HCT116 (cell line): Measurements from ENCODE around the gene PGD. TPM values are rescaled to one million over a fixed set of nuclear protein-coding genes. Genes with fewer than 3 reads are reported as not detected.
"Not testable (repeated sequence)": the region's sequence is repeated elsewhere in the genome, so short reads cannot be mapped to it uniquely, and the experiment has no call there.

ENCODE experiments used
- ATAC-seq: fragments of 200-7000 bp; cut with Tn5 transposase; 2 replicates; pipeline ENCODE4 v1.9.1; 2020; ENCODE audit warnings: mild to moderate bottlenecking, moderate library complexity
- BruUV-seq: library from RNA; stranded (reverse); fragments of 400-500 nt; replicated peaks from 2 replicates; lab custom pipeline; 2021; lab: Mats Ljungman, UMichigan
- CTCF ChIA-PET: fragments of 300-600 bp; sonication (Branson Sonifier 250); formaldehyde crosslinking; loops from one replicate; lab custom pipeline; 2021; ENCODE audit warnings: antibody characterized with exemption; lab: Charles Lee
- POLR2A ChIA-PET: fragments of 300-600, 350-600 bp; sonication (Branson Sonifier 250); formaldehyde crosslinking; loops from one replicate; lab custom pipeline; 2021; ENCODE audit warnings: antibody characterized with exemption; lab: Charles Lee
- RAD21 ChIA-PET, 2 experiments: fragments of 300-600 bp; sonication (Branson Sonifier 250); formaldehyde crosslinking; loops; one replicate each; lab custom pipeline; 2023; ENCODE audit warnings: low total read pairs in 2 of 2; ENCODE audit not compliant: uncharacterized antibody in 2 of 2, unreplicated experiment in 2 of 2, low non-redundant PET in 1 of 2; lab: Charles Lee
- DNase-seq: peaks from one replicate; pipeline ENCODE4 v3.0.0-alpha.2; 2010; ENCODE audit warnings: low read depth, low spot score
- H2AFZ ChIP-seq: fragments of 200-600 bp; shearing (Covaris generic), sonication (generic); 2 replicates; pipeline ENCODE4 v1.6.1; 2017; ENCODE audit warnings: low read depth, mixed run types, mixed read lengths, antibody characterized with exemption, low read length; ENCODE audit not compliant: poor library complexity, severe bottlenecking
- H3K27ac ChIP-seq: 2 replicates; pipeline ENCODE4 v1.5.1; 2012; ENCODE audit warnings: low read depth, low read length
- H3K27me3 ChIP-seq: fragments of 200-600 bp; sonication (generic); 2 replicates; pipeline ENCODE4 v1.6.1; 2016; ENCODE audit warnings: mixed run types, low read length, mixed read lengths; ENCODE audit not compliant: insufficient read depth
- H3K36me3 ChIP-seq, 2 experiments: fragments of 200-500 bp in 1 of 2; fragments of 200-600 bp in 1 of 2; sonication (Bioruptor generic) in 1 of 2; sonication (generic) in 1 of 2; 2 replicates each; pipeline versions ENCODE4 v1.5.1 to v1.6.1; 2014 to 2016; ENCODE audit warnings: low read length in 2 of 2, inconsistent platforms in 1 of 2, mixed read lengths in 1 of 2, mixed run types in 1 of 2; ENCODE audit not compliant: insufficient read depth in 2 of 2, control insufficient read depth in 1 of 2
- H3K4me1 ChIP-seq, 2 experiments: fragments of 200-600 bp in 1 of 2; sonication (generic) in 1 of 2; 2 replicates each; pipeline versions ENCODE4 v1.5.1 to v1.6.1; 2012 to 2017; ENCODE audit warnings: low read length in 2 of 2, inconsistent platforms in 1 of 2, mild to moderate bottlenecking in 1 of 2, mixed read lengths in 1 of 2, mixed run types in 1 of 2, moderate library complexity in 1 of 2; ENCODE audit not compliant: insufficient read depth in 2 of 2, control insufficient read depth in 1 of 2
- H3K4me2 ChIP-seq: fragments of 200-600 bp; sonication (generic); 2 replicates; pipeline ENCODE4 v1.6.1; 2017; ENCODE audit warnings: mixed run types, low read length, mixed read lengths
- H3K4me3 ChIP-seq, 2 experiments: fragments of 200-600 bp in 1 of 2; sonication (generic) in 1 of 2; replicated peaks in 1 of 2; 2 replicates each; pipeline ENCODE4 v1.5.1; 2011 to 2016; ENCODE audit warnings: low read length in 2 of 2, control low read depth in 1 of 2, low read depth in 1 of 2, mild to moderate bottlenecking in 1 of 2, mixed read lengths in 1 of 2, mixed run types in 1 of 2
- H3K79me2 ChIP-seq: fragments of 200-600 bp; sonication (generic); 2 replicates; pipeline ENCODE4 v1.6.1; 2017; ENCODE audit warnings: mild to moderate bottlenecking, mixed run types, low read length, moderate library complexity, mixed read lengths; ENCODE audit not compliant: insufficient read depth
- H3K9ac ChIP-seq: fragments of 200-600 bp; sonication (generic); 2 replicates; pipeline ENCODE4 v1.6.1; 2016; ENCODE audit warnings: low read length, mixed read lengths
- H3K9me2 ChIP-seq: fragments of 200-600 bp; sonication (generic), shearing (Covaris generic); 2 replicates; pipeline ENCODE4 v1.6.1; 2017; ENCODE audit warnings: mixed run types, mild to moderate bottlenecking, moderate library complexity; ENCODE audit not compliant: insufficient read depth
- H3K9me3 ChIP-seq, 2 experiments: fragments of 200-500 bp in 1 of 2; fragments of 200-600 bp in 1 of 2; sonication (Bioruptor generic) in 1 of 2; sonication (generic) in 1 of 2; 2 replicates each; pipeline ENCODE4 v1.6.1; 2014 to 2017; ENCODE audit warnings: low read length in 2 of 2, mixed read lengths in 2 of 2, inconsistent platforms in 1 of 2, low read depth in 1 of 2, mild to moderate bottlenecking in 1 of 2, mixed run types in 1 of 2, moderate library complexity in 1 of 2; ENCODE audit not compliant: control insufficient read depth in 1 of 2, insufficient read depth in 1 of 2
- H4K20me1 ChIP-seq: fragments of 200-600 bp; sonication (generic), shearing (Covaris generic); 2 replicates; pipeline ENCODE4 v1.6.1; 2017; ENCODE audit warnings: mixed run types, mild to moderate bottlenecking, moderate library complexity; ENCODE audit not compliant: insufficient read depth
- CEBPB ChIP-seq: IDR thresholded peaks from 2 replicates; pipeline ENCODE4 v1.6.1; 2012; ENCODE audit warnings: low read depth
- EZH2phosphoT487 ChIP-seq: fragments of 200-600 bp; IDR thresholded peaks from 2 replicates; pipeline ENCODE4 v1.6.1; 2018; ENCODE audit warnings: antibody characterized with exemption, borderline replicate concordance
- JUND ChIP-seq: IDR thresholded peaks from 2 replicates; pipeline ENCODE4 v1.6.1; 2012
- TCF7L2 ChIP-seq: IDR thresholded peaks from 2 replicates; pipeline ENCODE4 v1.7.0; 2011; ENCODE audit warnings: borderline replicate concordance, inconsistent platforms; ENCODE audit not compliant: insufficient read depth, insufficient read length; ENCODE audit errors: extremely low read depth
- YY1 ChIP-seq: IDR thresholded peaks from 2 replicates; pipeline ENCODE4 v1.6.1; 2011; ENCODE audit warnings: low read length, low read depth, moderate library complexity, mild to moderate bottlenecking; ENCODE audit not compliant: insufficient replicate concordance; ENCODE audit errors: extremely low read depth
- ZFX ChIP-seq: fragments of 450-650 bp; IDR thresholded peaks from 2 replicates; pipeline ENCODE4 v1.6.1; 2017
- ZNF274 ChIP-seq: fragments of 200-500 bp; sonication (Bioruptor generic); IDR thresholded peaks from 2 replicates; pipeline ENCODE4 v1.6.1; 2014; ENCODE audit warnings: mild to moderate bottlenecking, low read depth, low read length, inconsistent platforms
- intact Hi-C: fragments of 100-400 bp; cut with micrococcal nuclease; formaldehyde crosslinking; loops from 2 replicates; pipeline ENCODE4 v1.10.0; 2022
- total RNA-seq: library from RNA; stranded (reverse); gene quantifications from one replicate; pipeline ENCODE4 v1.2.1, GENCODE V29; 2021; ENCODE audit not compliant: unreplicated experiment
- TF ChIP-seq, protein P1 (sequence below): IDR thresholded peaks from 2 replicates; pipeline ENCODE4 v1.6.1; 2011; ENCODE audit warnings: mild to moderate bottlenecking, low read length, moderate library complexity; ENCODE audit not compliant: insufficient replicate concordance; ENCODE audit errors: extremely low read depth
- TF ChIP-seq, protein P2 (sequence below): IDR thresholded peaks from 2 replicates; pipeline ENCODE4 v1.6.1; 2012

PGD gene
- total RNA-seq, 1 experiment from 2014 or later, result 144 TPM

DNA sequence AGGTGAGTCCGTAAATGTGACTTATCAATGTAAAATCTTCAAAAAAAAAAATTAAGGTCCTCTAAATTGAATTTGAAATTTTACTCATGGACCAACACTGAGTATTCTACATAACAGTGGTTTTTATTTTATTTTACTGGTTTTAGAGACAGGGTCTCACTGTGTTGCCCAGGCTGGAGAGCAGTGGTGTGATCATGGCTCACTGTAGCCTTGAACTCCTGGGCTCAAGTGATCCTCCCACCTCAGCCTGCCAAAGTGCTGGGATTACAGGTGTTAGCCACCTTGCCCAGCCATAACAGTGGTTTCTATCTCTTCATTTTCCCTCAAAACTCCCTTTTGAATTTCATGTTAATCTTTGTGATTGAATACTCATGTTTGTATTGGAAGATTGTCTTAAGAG is 17.1 kb downstream of the PGD start:
- ATAC-seq, H3K9me2 ChIP-seq, BruUV-seq, H3K27me3 ChIP-seq, H4K20me1 ChIP-seq, POLR2A ChIA-PET, H3K4me3 ChIP-seq, H2AFZ ChIP-seq, intact Hi-C loops, DNase-seq, H3K9me3 ChIP-seq, H3K27ac ChIP-seq, RAD21 ChIA-PET, H3K79me2 ChIP-seq, H3K9ac ChIP-seq, H3K4me2 ChIP-seq, H3K4me1 ChIP-seq, CTCF ChIA-PET: not testable (repeated sequence)
- H3K36me3 ChIP-seq, result peaks cover 44 to 51% of the 10 kb centered on the region in 2 experiments

DNA sequence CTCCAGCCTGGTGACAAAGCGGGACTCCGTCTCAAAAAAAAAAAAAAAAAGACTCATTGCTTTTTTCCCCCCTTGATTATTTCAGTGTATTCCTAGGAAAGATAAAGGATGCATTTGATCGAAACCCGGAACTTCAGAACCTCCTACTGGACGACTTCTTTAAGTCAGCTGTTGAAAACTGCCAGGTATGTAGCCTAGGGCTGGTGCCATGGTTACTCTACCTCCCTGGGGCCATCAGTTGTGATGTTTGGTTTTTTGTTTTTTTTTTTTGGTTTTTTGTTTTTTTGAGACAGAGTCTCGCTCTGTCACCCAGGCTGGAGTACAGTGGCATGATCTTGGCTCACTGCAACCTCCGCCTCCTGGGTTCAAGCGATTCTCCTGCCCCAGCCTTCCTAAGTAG is 19.9 kb downstream of the PGD start:
- intact Hi-C loops, H3K9me3 ChIP-seq, H3K79me2 ChIP-seq, H3K4me2 ChIP-seq, H3K27ac ChIP-seq, H3K4me3 ChIP-seq, BruUV-seq, H2AFZ ChIP-seq, H3K9me2 ChIP-seq, ATAC-seq, H4K20me1 ChIP-seq, CTCF ChIA-PET, H3K27me3 ChIP-seq, POLR2A ChIA-PET, DNase-seq, H3K4me1 ChIP-seq, H3K9ac ChIP-seq, RAD21 ChIA-PET: not testable (repeated sequence)
- peaks cover 20 to 37% of the 10 kb centered on the region in 2 experiments for H3K36me3 ChIP-seq

- no peak overlapping the region for H3K9ac ChIP-seq
- RAD21 ChIA-PET, result no interaction called here
- H2AFZ ChIP-seq, result no peak overlapping the region
- no peaks in the 10 kb centered on the region for H3K27me3 ChIP-seq
- peaks cover 16 to 31% of the 10 kb centered on the region in 2 experiments for H3K36me3 ChIP-seq
- no peak overlapping the region for H3K27ac ChIP-seq
- POLR2A ChIA-PET, result no interaction called here
- no peak overlapping the region for H3K4me3 ChIP-seq
- intact Hi-C loops, result no loop called here
- no peak overlapping the region for H3K4me2 ChIP-seq
- peaks cover 0 to 6% of the 10 kb centered on the region in 2 experiments; a peak in 2 of 4 replicates for H3K4me1 ChIP-seq
- ATAC-seq (no peak), DNase-seq (no peak)
- H3K9me2 ChIP-seq, result no peaks in the 10 kb centered on the region
- no TSS peak for BruUV-seq
- no peaks in the 10 kb centered on the region for H3K9me3 ChIP-seq
- H3K79me2 ChIP-seq, result no peaks in the 10 kb centered on the region
- CTCF ChIA-PET, result no interaction called here
- no peaks in the 10 kb centered on the region for H4K20me1 ChIP-seq
- TF ChIP-seq ZFX (no peak), CEBPB (no peak), YY1 (no peak), TCF7L2 (no peak), JUND (no peak), EZH2phosphoT487 (no peak), ZNF274 (no peak)
- TF ChIP-seq, protein P1, sequence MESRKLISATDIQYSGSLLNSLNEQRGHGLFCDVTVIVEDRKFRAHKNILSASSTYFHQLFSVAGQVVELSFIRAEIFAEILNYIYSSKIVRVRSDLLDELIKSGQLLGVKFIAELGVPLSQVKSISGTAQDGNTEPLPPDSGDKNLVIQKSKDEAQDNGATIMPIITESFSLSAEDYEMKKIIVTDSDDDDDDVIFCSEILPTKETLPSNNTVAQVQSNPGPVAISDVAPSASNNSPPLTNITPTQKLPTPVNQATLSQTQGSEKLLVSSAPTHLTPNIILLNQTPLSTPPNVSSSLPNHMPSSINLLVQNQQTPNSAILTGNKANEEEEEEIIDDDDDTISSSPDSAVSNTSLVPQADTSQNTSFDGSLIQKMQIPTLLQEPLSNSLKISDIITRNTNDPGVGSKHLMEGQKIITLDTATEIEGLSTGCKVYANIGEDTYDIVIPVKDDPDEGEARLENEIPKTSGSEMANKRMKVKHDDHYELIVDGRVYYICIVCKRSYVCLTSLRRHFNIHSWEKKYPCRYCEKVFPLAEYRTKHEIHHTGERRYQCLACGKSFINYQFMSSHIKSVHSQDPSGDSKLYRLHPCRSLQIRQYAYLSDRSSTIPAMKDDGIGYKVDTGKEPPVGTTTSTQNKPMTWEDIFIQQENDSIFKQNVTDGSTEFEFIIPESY, result no peak
- TF ChIP-seq, protein P2, sequence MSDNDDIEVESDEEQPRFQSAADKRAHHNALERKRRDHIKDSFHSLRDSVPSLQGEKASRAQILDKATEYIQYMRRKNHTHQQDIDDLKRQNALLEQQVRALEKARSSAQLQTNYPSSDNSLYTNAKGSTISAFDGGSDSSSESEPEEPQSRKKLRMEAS, result no peak
Measured at GRCh38 chr1:10419351-10419750, 20.5 kb downstream of the PGD start.
